ENCODE data around the gene TMA7.
A peak's percentile ranks its signal among the peaks of the same experiment; 100 is the strongest.

Gene TMA7

DNA sequence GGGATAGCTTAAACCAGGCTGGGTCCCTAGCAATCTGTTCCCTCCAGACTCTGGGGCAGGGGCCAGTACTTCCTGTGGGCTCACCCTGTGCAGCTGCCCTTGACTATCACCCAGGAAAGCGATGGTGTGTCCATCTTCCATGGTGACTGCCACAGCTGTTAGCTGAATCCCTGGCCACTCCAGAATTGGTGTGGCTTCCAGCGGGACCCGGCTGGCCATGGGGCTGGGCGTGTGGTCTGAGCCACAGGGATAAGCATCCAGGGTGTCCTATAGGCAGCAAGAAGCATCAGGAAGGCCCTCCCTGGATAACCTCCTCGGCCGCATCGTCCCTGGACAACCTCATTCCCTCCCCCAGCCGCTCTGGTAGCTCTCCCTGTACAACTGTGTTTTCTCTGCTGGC, 17.4 kb upstream of the TMA7 start:
- DNase-seq (ENCODE audit: low read depth in 1 of 2, low spot score in 1 of 2) = no peak

DNA sequence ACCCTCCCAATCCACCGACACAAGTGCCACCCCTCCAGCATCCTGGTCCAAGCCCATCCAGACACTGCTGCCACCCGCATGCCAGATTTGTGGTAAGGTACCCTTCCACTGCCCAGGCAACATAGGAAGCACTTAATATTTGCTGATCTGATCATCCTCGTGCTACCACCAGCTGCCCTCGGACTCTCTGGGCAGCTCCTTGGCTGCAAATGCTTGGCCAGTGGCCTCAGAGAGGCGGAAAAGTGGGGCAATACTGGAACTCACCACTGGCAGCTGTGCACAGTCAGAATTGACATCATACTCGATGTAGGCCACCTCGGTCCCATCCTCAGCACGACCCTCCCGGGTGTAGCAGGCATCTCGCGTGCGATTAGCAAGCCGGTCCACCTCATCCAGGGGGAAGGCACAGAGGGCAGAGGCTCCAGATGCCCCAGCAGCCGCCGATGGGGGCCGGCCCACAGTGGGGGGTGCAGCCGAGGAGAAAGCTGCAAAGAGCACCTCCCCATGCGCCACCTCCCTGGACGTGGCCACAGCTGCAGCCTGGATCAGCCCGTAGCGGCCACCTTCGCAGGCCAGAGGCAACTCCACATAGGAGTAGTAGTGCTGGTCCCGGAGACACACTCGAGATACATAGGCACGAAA, 16.7 kb upstream of the TMA7 start:
- no peak for DNase-seq (ENCODE audit: low read depth in 1 of 2, low spot score in 1 of 2)

DNA sequence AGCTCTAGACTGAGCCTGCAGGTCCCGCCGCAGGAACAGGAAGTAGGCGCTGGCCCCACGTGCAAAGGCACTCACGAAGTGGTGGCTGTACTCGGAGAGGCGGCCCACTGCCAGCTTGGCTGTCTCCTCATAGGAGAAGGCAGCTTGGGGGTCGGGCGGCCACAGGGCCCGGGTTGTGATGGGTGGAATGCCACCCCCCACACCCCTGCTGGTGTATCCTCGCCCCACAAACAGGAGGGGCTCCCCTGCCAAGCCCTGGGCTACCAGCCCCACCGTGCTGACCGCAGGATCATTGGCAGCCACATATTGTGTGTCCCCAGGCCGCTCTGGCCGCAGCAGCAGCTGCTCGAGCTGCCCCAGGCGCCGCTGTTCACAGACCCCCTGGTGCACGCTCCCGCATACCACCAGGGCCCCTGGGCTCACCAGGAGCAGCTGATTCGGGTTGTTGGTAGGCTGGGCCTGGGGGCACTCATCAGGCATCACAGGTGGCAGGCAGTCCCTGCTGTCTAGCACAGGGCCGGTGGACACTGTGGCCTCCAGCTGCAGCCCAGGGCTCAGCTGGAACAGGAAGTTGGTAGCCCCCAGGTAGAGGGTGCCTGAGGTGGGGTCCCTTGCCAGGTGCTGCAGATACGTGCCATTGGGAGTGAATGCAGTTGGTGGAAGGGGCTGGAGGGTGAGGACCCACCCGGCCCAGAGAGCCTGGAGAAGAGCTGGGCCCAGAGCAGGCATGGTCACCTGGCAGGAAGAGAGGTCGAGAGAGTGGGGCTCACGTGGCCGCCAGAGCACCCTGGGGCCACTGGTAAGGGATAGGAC, 16.0 kb upstream of the TMA7 start:
- no peak for DNase-seq (ENCODE audit: low read depth in 1 of 2, low spot score in 1 of 2)

DNA sequence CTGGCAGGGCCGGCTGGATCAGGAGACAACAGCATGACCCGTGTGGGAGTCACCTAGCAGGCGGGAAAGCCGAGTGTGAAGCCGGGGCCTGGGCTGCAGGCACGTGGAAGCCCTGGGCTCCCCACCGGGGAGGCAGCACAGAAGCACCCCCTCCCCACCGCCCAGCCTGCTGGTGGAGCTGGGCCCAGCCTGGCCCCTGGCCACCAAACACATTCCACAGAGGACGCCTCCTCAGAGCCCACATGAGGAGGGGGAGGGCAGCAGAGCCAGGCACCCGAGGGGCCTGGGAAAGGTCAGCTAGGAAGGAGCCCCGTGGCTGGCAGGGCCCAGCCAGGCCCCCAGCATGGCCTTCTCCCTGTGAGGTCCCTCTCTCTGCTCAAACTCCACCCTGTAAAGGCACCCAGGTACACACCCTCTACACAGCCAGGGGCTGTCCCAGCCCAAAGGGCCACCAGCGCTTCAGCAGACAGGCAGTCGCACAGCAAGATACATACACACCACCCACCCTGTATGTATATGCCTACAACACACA, 14.7 kb upstream of the TMA7 start:
- no peak for DNase-seq (ENCODE audit: low read depth in 1 of 2, low spot score in 1 of 2)

DNA sequence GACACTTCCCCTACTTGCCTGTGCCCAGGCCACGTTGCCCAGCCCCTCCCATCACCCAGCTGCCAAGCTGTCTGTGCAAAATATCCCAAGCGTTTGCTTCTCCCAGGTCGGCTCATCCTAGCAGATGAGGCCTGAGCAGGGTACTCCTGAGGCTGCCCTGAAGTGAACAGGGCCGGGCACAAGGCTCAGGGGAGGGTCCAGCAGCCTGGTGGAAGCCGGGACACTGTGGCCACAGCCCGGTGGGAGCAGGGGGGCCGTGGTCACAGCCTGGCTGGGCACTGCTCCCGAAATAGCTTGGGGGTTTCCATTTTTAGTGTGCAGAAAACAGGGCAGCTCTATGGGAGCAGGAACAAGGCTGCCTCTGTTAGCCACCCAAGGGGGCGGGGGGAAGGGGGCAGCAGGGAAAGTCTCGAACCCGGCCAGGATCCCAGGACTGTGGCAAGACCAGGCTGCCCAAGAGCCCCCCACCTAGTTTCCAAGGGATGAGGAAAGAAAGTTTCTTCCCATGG, 13.6 kb upstream of the TMA7 start:
- DNase-seq (ENCODE audit: low read depth in 1 of 2, low spot score in 1 of 2) = no peak

DNA sequence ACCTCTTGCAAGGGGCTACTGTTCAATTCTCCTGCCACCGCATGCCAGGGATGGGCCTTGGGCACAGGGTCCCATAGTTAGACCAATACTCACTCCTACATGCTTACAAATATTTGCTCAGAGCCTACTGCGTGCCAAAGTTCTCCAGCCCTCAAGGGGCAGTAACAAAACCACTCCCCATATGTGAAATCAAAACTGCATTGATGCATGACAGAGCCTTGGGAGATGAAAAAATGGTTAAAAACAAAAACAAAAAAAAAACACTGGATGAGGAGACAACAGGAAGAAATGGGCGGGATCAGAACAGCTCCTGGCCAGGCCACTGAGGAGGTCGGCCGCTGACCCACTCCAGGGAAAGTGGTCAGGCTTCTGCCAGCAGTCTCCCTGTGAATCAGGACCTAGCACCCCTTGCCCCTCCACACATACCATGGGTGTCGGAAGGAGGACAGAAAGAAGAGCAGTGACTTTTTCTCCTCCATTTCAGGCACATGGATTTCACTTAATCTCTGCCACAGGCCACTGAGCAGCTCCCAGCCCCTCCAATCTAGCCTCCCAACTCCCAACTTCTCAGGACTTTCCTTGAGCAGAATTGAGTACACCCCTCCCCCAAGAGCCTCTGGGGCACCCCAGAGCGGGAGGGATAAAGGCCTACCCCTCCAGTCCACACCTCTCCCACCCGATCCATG, 13.0 kb upstream of the TMA7 start:
- no peak for DNase-seq (ENCODE audit: low read depth in 1 of 2, low spot score in 1 of 2)

DNA sequence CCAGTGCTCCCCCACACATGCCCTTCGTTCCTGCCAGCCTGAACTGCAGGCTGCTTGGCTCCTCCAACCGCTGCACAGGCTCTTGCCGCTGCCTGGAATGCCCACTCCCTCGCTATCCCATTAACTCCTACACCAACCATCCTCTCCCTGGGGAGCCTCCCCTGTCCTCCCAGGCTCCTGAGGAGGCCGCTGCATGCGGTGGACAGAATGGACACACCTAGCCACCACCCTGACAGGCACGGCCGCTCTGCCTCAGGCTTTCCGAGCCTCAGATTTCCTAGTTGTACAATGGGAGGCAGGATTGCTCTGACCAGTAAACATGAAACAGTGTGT, 12.5 kb upstream of the TMA7 start:
- no peak for DNase-seq (ENCODE audit: low read depth in 1 of 2, low spot score in 1 of 2)

DNA sequence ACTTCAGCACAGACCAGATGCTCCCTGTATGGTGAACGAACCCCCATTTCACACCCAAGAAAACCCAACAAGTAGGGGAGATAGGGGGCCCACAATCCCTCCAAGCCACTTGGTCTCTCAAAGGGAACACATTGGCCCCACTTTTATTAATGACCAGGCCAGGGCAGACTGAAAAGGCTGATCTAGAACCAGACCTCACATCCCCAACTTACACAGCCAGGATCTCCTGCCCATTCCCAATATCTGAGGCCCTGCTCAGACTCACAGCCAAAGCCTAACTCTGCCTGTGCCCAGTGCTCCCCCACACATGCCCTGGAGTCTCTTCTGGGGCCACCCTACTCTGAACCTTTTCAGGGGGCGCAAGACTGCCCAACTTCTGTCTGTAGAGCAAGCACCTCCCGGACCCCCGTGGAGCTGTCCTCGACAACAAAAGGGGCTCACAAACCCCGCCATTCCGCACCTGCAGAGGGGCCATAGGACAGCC, 11.9 kb upstream of the TMA7 start:
- DNase-seq (ENCODE audit: low read depth in 1 of 2, low spot score in 1 of 2) = no peak

DNA sequence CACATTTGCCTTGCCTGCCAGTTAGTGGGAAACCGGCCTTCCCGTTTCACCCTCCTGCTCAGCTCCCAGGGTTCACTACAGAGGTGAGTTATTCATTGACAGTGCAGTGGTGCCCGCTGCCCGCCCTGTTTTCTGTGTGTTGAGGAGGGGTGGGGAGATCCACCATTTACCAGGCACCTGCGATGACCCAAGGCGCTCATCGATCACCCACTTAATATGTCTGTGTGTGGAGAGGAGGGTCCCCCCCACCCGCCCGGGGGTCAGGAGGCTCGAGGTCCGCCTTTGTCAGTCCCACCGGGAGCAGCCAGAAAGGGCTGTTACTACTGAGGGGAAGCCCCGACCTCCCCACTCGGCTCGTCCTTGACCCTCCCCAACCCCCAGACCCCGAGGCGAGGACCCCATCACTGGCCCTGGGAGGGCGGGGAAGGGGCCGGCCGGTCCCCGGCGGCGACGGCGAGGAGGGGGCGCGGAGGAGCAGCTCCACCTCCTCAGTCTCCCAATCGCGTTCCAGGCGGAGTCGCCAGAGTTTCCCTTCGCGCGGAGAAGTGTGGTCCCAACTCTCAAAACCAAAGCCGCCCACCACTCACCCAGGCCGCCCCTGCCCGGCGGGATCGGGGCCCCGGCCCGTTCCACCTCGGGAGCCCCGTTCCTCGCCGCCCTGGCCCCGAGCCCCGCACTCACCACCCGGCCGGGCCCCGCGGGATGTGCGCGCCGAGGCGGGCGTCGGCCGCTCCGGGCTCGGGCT, 11.3 kb upstream of the TMA7 start:
- DNase-seq (ENCODE audit: low read depth in 1 of 2, low spot score in 1 of 2) = no peak

DNA sequence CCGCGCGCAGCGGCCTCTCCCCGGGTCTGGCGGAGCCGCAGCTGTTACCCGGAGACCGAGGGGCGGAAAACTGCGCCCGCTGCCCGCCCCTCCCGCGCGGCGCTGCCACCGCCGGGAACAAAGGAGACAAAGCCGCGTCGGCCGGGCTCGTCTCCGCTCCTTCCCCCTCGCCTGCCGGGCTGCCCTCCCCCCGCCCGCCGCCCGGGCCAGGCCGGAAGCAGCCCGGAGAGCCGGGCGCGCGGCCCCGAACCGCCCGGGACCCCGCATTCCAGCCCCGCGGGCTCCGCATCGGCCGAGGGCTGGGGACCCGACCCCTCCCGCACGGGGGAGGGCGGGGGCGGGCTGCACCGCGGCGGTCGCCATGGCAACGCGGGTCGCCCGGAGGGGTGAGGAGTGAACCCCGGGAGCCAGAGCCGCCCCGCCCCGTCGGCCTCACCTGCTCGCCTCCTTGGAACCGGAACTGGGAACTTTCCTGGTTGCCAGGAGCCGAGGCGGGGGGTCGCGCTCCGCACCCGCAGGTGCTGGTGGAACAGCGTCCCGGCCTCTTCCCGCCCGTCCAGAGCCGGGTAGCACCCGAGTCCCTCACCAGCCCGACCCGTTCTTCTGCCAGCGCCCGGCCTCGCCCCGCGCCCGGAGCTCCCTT, 10.6 kb upstream of the TMA7 start:
- DNase-seq (ENCODE audit: low read depth in 1 of 2, low spot score in 1 of 2) = peak; percentile 27 to 32

DNA sequence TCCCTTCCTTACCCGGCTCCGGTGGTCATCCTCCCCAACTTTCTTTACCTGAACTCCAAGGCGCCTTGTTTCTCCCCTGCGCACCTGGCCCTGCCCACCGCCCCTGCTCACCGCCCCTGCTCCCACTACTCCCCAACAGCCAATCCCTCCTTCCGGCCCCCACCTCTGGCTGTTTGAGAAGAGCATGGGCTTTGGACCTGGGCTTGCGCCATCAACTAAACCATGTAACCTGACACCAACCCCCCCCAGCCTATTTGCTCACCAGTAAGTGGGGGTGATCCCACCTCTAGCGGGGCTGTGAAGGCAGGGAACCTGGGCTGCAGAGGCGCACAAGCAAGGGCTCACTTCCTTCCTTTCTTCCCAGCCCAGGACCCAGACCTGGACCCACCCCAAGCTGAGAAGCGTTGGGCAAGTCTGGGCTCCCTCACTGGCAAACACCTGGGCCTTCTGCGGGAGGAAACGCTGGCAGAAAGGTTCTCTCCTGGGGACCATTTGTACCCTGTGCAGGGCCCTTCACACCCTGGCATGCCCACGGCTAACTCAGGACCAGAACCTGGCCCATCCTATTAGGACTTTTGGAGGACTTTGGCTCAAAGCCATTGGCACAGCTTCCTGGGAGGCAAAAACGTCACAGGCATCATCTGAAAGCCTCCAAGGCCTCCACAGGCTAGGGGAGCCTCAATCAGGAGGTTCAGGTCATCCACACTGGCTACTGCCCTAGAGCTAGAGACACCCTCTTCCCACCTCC, 9.9 kb upstream of the TMA7 start, which contains the start of gene PLXNB1:
TSS of gene PLXNB1 (minus strand) at position 127 of the 748 bp plus-strand sequence. CDS start 5,475 bp downstream, outside the sequence.
- DNase-seq (ENCODE audit: low read depth in 1 of 2, low spot score in 1 of 2) = no peak

DNA sequence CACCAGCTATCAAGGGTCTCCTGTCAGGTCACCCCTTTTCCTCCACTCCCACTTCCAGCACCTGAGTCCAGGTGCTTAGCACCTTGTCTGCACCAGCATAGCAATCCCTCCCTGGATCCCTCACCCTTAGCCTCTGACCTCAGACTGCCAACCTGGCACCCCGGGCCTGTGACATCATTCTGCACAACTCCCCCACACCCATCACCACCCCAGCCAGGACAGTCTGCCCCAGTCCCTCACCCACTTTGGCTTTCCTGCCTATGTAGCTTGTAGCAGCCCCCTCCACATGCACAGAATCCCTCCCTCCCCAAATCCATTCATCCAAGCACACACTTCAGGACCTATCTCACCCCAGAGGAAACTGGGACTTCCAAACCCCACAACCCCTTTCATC, 9.4 kb upstream of the TMA7 start:
- no peak for DNase-seq (ENCODE audit: low read depth in 1 of 2, low spot score in 1 of 2)

DNA sequence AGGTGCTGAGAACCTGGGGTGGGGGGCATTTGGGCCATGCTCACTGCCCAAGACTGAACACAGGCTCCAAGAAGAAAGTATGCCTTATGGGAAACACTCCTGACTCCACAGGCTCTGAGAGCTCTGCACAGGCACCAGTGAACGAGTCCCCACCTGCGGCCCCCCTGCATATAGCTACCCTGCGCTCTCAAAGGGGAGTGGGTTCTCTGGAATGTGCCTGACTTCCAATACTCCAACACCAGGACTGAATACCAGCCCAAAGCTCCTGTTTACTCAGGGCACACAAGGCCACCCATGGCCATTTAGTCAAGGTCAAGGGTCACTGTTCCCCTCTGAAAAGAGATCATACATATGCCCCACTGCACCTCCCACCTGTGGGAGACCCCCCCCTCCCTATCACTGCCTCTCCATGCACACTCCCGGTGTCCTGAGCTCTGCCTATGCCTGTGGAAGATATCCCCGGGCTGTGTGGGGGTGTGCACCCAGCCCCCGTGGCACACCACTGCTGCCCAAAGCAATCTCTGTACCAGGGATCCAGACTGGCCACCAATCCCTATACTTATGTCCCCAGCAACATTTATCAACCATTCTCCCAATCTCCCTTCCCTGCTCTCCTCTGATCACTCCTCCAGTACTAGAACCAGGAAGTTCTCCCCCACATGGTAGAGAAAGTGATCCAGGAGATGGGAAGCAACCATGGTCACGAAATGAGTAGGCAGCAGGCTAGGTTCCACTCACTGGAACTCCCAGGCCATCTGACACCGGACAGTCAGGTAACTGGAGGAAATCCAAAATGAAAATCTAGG, 8.6 kb upstream of the TMA7 start:
- DNase-seq (ENCODE audit: low read depth in 1 of 2, low spot score in 1 of 2) = no peak

DNA sequence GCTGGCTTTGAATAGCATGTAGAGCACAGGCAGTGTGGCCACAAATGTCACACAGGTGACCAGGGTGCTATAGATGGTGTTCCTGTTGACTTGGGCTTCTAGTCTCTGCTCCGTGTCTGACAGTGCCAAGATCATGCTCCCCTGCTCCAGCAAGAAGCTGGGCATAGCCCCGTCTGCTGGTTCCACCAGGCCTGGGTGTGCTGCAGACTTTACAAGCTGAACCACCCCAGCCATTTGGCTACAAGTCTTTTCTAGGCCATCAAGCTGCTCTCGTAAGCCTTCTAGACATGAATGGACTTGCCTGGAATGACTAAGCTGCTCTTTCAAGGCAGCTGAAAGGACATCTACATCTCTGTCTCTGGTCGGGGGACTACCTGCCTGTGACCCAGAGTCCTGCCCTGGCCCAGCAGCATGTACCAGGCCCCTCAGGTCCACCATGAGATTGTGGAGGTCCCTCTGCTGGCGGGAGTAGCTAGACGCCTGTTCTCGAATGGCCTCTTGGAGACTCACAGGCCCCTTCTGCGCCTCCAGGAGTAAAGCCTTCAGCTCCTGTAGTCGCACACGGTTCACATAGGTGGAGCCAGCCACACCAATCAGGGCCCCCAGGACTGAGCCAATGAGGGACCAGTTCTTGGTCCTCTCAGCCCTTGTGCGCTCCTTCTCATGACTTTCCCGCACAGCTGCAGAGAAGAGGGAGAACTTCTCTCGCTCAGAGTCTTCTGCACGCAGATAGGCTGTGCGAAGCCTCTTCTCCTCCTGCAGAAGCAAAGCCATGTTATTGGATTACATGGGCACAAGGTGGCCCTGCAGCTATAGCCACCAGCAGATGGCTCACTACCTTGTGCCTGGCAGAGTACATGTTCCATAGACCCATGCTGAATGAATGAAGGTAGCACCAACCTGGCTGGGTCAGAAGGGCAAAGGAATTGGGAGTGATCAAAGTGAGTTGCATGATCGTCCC, 7.4 kb upstream of the TMA7 start:
- DNase-seq (ENCODE audit: low read depth in 1 of 2, low spot score in 1 of 2) = no peak

DNA sequence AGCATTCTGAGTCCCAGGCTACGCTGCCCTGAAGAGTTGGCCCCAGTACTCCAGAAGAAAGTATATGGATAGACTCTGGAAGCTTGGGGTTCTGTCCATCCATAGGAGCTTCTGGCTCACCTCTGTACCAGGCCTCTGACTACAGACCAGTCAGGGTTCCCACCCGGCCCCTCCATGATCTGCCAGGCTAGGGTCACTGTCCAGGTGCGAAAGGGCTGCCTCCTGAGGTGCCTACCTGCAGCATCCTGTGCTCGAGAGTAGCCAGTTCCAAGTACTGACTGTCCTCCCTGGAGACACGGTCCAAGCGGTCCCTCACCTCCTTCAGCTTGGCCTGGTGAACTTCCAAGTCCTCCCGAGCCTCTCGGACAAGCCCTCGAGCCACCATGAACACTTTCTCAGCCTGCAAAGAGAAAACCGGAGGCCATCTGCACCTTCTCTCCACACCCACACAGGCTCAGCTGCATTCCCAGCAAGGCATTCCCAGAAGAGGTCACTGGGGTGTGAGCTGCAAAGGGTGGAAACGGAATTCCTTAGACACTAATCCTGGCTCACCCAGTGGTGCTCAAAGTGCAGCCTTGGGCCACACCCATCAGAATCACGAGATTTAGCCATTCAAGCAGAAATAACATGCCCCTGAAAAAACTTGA, 6.5 kb upstream of the TMA7 start:
- no peak for DNase-seq (ENCODE audit: low read depth in 1 of 2, low spot score in 1 of 2)

DNA sequence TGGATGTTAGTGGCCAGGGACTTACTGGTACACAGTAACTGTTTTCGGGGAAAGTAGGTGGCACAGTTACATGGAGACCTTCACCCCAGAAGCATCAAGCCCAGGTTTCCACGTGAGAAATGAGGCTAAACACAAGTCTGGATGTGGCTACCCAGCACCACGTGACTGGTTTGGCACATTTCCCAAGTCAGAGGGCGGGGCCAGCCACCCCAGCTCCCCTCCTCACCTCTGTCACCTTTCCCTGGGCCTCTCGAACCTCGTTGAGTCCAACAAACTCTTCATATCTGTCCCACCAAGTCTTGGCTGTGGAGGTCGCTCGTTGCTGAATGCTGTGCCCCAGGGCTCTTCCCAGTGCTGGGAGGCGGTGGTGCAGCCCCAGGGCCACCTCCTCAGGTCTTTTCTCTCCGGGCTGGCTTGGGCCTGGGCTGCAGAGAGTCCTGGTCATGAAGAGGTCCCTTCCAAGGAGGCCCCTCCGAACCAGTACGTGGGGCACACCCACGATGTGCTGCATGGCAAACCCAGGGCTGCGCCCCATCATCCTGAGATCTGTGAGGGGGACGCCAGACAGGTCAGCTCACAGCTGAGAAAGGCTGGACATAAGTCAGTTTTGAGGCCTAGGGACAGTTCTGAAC, 5.3 kb upstream of the TMA7 start:
- no peak for DNase-seq (ENCODE audit: low read depth in 1 of 2, low spot score in 1 of 2)

DNA sequence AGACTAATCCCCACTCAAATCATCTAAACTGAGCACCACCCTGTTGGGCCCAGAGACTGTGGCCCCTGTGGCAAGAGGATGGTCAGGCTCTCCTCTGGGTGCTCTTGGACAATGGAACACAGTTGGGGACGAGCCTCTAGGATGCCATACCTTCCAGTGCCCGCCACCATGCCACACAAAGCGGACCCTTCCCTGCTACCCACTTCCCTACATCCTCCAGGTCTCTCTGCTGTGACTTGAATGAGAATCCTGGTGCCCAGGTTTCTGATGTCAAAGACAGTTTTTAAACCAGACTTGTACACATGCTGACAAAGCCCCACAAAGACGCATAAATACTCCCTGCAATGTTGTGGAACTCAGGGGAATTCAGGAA, 4.8 kb upstream of the TMA7 start:
- no peak for DNase-seq (ENCODE audit: low read depth in 1 of 2, low spot score in 1 of 2)
